NCI-H82 (cell line): ENCODE measurements around the gene EFCAB9.

Source experiments
- DNase-seq: peaks from one replicate; lab custom pipeline; 2025; lab: John Stamatoyannopoulos, UW

The EFCAB9 gene

DNA sequence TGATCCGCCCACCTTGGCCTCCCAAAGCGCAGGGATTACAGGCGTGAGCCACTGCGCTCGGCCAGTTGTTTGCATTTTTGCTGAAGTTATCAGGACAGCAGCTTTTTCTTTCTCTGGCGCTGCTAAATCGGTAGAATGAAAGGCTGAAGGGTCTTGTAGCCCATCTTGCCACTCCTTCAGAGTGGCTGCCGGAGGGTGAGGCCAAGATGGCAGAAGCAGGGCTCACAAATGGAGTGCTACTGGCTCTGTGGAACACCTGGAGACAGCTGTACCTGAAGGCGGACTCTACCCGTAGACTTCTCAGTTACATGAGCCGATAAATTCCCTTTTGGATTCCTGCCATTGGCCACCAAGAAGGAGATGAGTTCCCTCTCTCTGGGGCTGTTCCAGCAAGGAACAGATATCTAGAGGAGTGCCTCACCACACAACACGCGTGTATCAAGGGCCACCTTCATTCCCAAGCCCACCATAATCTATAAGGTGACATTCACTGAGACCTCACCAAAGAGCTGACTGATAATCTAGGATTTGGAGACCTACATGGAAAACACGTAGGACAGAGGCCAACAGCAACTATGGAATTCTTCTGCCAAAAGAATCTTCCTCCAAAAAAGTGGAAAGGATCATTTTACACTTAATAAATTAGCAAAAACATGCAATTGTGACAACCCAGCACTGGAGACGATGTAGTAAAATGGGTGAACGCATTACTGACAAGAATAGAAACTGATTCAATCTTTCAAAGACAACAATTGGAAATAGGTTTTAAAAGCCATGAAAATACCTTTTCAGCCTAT is 27.7 kb upstream of the EFCAB9 start:
- no peak for DNase-seq

- no peak for DNase-seq
Measured at GRCh38 chr5:172167895-172168294, 26.1 kb upstream of the EFCAB9 start.

- no peak for DNase-seq
Measured at GRCh38 chr5:172168311-172168710, 25.7 kb upstream of the EFCAB9 start.

- DNase-seq: no peak
Measured at GRCh38 chr5:172169216-172169615, 24.8 kb upstream of the EFCAB9 start.

- DNase-seq: no peak
Measured at GRCh38 chr5:172170251-172170701, 23.7 kb upstream of the EFCAB9 start.

GRCh38 chr5:172171118-172171517 is 22.9 kb upstream of the EFCAB9 start:
- DNase-seq: no peak

- no peak for DNase-seq
Measured at GRCh38 chr5:172172912-172173563, 20.9 kb upstream of the EFCAB9 start.

DNA sequence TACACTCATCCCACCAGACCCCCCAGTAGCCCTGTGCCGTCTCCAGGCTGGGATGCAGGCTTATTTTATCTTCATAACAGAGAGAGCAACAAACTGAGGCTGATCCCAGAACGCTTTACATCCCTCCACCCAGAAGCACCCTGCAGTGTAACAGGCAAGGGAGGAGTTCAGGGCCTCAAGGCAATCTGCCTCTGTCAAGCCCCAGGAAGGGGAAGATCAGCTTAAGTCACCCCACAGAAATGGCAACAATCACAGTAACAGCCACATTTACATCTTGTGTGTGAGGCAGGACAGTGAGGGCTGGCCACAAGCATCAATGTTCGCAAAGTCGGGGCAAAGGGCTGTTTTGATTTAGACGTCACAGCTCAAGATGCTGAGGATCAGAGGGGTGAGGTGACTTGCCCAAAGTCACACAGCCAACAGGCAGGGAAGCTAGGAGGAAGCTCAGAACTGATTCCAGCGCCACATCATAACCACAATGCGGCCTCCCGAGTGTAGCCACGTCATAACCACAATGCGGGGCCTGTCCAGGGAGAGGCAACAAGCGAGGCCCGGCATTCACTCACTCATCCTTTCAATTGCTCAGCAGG is 20.3 kb upstream of the EFCAB9 start:
- no peak for DNase-seq

DNA sequence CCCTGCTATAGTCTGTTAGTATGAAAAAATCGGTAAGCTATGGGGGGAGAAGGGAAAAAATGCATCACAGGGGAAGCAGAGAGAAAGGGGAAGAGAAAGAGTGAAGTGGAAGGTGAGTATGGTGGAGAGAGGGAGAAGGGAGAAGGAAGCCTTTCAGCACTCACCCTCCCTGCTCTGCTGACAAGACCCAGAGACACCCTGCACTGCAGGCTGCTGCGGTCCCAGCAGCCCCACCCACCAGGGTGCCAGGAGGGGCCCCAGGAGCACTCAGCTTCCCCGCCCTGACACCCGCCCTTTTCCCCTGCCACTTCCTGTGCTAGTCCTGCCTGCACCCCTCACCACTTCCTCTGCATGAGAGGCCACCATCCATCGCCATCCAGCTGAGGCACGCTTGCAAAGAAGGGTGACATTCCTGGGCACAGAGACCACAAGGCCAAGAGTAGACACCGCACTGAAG is 18.7 kb upstream of the EFCAB9 start:
- DNase-seq: no peak

DNA sequence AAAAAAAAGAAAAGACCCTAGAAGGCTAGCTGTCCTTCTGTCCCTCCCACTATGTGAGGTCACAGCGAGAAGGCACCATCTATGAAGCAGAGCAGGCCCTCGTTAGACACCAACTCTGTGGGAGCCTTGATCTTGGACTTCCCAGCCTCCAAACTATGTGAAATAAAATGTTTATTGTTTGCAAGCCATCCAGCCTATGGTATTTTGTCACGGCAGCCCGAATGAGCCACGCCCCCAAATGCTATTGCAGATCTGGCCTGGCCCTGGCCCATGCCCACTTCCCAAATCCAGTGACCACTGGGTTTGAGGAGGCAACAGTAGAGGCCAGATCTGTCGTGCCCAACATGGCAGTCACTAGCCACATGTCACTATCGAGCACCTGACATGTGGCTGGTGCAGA is 16.8 kb upstream of the EFCAB9 start:
- DNase-seq: no peak

DNA sequence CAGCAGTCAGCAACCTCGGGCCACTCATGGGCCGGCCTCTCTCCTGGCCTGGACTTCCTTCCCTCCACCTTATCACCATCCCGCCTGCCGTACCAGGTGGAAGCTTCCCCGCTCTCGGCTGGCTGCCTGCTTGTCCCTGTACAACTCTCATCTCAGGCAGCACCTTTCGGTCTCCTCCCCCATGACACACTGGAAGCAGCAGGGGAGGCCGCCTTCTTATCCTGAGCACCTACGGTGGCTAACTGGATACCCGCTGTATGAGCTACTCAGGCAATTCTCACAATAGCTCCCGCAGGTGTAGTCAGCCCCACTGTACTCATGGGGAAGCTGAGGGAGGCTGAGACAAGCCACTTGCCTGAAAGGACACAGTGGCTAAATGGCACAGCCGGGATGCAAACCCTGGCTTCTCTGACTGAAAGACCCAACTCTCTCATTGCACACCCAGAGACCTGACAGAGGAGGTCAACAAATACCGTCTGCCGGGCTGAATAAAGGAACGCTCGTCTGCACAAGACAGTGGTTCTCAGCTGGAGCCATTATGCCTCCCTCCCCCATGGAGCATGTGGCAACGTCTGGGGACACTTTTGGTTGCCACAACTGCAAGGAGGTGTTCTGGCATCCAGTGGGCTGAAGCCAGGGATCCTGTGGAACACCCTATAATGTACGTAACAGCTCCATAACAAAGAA is 15.5 kb upstream of the EFCAB9 start:
- DNase-seq: no peak

DNA sequence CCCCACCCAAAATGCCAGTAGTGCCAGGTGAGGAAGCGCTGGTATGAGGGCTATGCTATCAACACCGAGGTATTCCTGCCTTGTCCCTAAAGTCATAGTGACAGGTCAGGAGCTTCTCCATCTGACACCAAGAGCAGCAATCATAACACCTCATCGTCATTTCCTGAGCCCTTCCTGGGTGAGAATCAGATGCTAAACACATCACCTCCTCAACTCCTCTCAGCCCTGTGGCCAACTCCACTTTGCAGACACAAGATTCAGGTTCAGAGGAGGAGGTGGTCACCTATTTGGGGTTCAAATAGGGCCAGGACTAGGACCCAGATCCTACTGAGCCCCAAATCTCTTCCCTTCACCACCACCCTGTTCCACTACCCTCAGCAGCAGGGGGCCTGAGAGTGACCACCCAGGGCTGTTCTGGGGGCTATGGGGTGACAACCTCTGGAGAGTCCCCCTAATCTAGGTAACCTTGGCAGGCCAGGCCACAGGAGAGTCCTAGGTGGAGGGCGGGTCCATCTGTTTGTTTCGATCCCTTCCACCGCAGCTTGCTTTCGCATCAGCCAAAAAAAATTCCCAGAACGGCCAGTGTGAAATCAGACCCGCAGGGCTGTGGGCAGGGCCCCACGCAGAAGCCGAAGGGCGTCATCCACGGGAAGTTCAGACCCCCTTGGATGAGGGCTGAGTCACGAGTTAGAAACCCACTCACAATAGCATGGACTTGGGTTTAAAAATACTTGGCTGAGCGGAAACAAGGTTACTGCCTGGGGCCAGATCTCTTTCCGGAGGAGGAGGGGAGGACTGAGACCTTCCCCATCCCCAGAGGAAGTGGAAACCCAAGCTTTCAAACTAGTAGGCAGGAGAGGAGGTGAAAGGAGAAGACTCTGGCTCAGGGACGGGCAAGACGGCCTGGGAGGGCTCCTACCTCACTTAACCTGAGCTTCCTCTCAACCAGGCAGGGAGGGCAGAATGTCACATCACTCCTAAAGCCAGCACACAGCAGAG is 14.7 kb upstream of the EFCAB9 start:
- no peak for DNase-seq

- DNase-seq: no peak
Measured at GRCh38 chr5:172180936-172181335, 13.0 kb upstream of the EFCAB9 start.

- no peak for DNase-seq
Measured at GRCh38 chr5:172182291-172182690, 11.7 kb upstream of the EFCAB9 start.

- no peak for DNase-seq
Measured at GRCh38 chr5:172183881-172184280, 10.1 kb upstream of the EFCAB9 start.

DNA sequence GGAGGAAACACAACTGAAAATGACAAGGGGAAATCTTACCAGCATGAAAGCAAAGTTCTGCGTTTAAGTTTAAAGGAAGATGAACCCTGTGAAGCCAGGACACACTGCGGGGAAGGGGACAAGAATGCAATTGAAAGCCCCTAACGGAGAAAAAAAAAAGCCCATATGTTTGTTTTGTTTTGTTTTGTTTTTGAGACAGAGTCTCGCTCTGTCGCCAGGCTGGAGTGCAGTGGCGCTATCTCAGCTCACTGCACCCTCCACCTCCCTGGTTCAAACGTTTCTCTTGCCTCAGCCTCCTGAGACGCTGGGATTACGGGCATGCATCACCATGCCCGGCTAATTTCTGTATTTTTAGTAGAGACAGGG is 8.9 kb upstream of the EFCAB9 start:
- no peak for DNase-seq

- DNase-seq: no peak
Measured at GRCh38 chr5:172186114-172186695, 7.8 kb upstream of the EFCAB9 start.

DNA sequence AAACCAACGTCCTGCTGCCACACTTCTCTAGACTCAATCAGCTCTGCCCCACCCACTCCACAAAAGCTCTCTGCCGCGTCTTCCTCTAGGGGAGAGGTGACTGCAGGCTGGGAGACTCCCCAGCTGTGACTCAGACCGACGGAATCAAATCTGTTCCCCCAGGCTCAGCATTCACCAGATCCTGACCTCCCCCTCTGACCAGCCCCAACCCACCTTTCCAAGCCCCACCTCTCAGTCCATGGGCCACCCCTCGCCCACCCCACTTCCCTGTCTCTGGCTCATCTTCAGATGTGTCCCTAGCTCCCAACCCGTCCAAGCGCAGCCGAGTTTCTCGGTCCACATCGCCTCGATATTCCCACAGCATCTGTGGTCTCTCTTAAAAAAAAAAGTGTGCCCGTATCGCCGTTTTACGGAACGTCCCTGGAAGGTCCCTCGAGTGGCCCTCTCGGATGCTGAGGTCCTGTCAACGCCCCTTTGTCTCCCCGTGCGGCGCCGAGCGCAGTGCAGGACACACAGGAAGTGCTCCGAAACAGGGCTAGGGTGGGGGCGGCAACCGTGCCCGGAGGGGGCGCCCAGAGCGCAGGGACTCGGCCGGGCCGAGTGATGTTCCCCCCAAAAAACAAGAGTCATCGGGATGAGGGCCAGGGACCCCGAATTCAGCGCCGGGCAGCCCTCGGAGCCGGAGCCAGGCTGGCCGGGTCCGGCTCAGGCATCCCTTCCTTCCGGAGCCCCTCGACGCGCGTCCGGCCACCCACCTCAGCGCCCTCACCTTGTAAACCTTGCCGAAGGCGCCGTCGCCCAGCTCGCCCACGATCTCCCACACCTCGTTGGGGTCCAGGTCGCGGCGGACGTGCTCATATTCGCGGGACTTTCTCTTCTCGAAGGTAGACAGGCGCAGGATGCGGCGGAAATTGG is 6.6 kb upstream of the EFCAB9 start:
- DNase-seq: peak; percentile 43

GRCh38 chr5:172188033-172188892 is 5.7 kb upstream of the EFCAB9 start, which contains the start of gene STK10:
Gene STK10, minus strand, starts transcription at chr5:172188224. Its CDS starts 182 bp downstream, at chr5:172188042.
- DNase-seq: peak; percentile 88
